Osteocyte (in vitro differentiated cells): Measurements from ENCODE around the gene GCAT. TPM values are rescaled to one million over a fixed set of nuclear protein-coding genes. Genes with fewer than 3 reads are reported as not detected.

ENCODE experiments used
- DNase-seq: peaks from one replicate; pipeline ENCODE4 v3.0.0; 2021; ENCODE audit warnings: mixed read lengths; ENCODE audit not compliant: unreplicated experiment; ENCODE audit errors: extremely low spot score
- H3K27ac Mint-ChIP-seq: one replicate; pipeline ENCODE4 v1.8.0; 2021; ENCODE audit warnings: mild to moderate bottlenecking, mixed read lengths; ENCODE audit not compliant: unreplicated experiment
- H3K27me3 Mint-ChIP-seq: one replicate; pipeline ENCODE4 v1.8.0; 2021; ENCODE audit warnings: mixed read lengths; ENCODE audit not compliant: unreplicated experiment
- H3K36me3 Mint-ChIP-seq: one replicate; pipeline ENCODE4 v1.8.0; 2021; ENCODE audit warnings: mixed read lengths; ENCODE audit not compliant: unreplicated experiment
- H3K4me1 Mint-ChIP-seq: one replicate; pipeline ENCODE4 v1.8.0; 2021; ENCODE audit warnings: mixed read lengths; ENCODE audit not compliant: unreplicated experiment
- H3K4me3 Mint-ChIP-seq: one replicate; pipeline ENCODE4 v1.8.0; 2021; ENCODE audit warnings: mild to moderate bottlenecking, moderate library complexity, mixed read lengths; ENCODE audit not compliant: unreplicated experiment
- H3K9me3 Mint-ChIP-seq: one replicate; pipeline ENCODE4 v1.8.0; 2021; ENCODE audit warnings: mixed read lengths; ENCODE audit not compliant: unreplicated experiment
- total RNA-seq: library from RNA; stranded (reverse); gene quantifications from 2 replicates; pipeline ENCODE4 v1.2.1, GENCODE V29; 2021
- TF ChIP-seq, protein P1 (sequence below): fragments of 200-600 bp; sonication (generic); IDR thresholded peaks from 2 replicates; pipeline ENCODE4 v1.5.0; 2021; ENCODE audit warnings: antibody characterized with exemption, mild to moderate bottlenecking, moderate library complexity

The GCAT gene
- total RNA-seq, 1 donor from 2014 or later = 33.4 TPM

DNA sequence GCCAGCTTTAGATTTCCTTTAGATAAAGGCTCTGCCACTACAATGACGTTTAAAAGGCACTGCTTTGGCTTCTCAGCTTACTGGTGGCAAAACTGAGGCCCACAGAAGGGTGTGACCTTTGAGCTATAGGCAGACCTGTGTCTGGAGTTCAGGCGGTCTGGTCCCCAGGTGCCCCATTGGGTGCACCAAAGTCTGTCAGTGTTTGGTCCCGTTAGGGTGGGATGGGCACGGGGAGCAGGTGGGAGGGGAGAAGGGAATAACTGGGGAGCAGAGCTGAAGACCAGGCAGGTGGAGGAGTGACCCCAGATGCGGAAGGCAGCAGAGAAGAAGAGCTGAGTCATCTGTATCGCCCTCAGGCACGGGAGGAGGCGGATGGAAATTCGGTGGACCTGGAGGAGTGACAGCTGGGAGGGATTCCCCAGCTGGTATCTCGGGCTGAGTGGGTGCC, 45.3 kb upstream of the GCAT start:
- Mint-ChIP-seq H3K4me1 (peaks cover 4% of the 10 kb centered on the region), H3K27ac (no peak overlapping the region), H3K4me3 (no peak overlapping the region), H3K27me3 (no peaks in the 10 kb centered on the region), H3K9me3 (no peaks in the 10 kb centered on the region), H3K36me3 (peaks cover 37% of the 10 kb centered on the region)
- no peak for DNase-seq
- TF ChIP-seq, protein P1, sequence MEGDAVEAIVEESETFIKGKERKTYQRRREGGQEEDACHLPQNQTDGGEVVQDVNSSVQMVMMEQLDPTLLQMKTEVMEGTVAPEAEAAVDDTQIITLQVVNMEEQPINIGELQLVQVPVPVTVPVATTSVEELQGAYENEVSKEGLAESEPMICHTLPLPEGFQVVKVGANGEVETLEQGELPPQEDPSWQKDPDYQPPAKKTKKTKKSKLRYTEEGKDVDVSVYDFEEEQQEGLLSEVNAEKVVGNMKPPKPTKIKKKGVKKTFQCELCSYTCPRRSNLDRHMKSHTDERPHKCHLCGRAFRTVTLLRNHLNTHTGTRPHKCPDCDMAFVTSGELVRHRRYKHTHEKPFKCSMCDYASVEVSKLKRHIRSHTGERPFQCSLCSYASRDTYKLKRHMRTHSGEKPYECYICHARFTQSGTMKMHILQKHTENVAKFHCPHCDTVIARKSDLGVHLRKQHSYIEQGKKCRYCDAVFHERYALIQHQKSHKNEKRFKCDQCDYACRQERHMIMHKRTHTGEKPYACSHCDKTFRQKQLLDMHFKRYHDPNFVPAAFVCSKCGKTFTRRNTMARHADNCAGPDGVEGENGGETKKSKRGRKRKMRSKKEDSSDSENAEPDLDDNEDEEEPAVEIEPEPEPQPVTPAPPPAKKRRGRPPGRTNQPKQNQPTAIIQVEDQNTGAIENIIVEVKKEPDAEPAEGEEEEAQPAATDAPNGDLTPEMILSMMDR = no peak

DNA sequence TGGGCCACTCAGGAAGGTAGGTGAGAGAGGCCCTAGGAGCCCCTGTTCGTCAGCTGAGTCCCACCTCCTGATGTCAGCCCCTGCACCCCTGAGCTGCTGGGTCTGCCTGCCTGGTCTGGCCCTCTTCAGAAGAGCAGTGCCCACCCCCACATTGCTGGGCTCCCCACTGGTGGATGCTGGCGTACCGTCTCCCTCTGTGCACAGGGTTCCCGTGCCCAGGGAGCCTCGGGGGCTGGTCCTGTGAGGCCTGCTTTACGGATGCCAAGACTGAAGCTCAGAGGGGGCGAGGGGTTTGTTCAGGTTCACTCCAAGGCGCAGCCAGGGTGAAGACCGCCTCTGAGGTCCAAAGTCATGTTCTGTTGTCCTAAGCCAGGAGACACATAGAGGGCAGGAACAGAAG, 44.7 kb upstream of the GCAT start:
- peaks cover 4% of the 10 kb centered on the region for H3K4me1 Mint-ChIP-seq
- no peak overlapping the region for H3K4me3 Mint-ChIP-seq
- H3K27ac Mint-ChIP-seq = no peak overlapping the region
- DNase-seq = no peak
- H3K9me3 Mint-ChIP-seq = no peaks in the 10 kb centered on the region
- H3K36me3 Mint-ChIP-seq = peaks cover 37% of the 10 kb centered on the region
- TF ChIP-seq, protein P1 = no peak
- H3K27me3 Mint-ChIP-seq = no peaks in the 10 kb centered on the region

DNA sequence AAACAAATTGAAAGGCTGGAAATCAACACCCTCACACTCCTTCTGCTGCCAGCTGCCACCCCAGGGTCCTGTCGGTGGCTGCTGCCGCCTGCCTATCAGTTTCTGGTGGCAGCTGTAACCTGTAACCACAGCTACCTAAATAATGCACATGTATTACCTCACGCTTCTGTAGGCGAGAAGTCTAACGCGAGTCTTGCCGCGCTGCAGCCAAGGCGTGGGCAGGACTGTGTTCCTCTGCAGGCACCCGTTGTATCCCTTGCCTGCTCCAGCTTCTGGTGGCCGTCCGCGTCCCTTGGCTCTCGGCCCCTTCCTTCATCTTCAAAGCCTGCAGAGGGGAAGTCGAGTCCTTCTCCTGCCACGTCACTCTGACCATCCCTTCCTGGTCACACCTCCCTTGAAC, 44.1 kb upstream of the GCAT start:
- Mint-ChIP-seq H3K27me3 (no peaks in the 10 kb centered on the region), H3K4me1 (peaks cover 3% of the 10 kb centered on the region), H3K36me3 (peaks cover 31% of the 10 kb centered on the region), H3K27ac (no peak overlapping the region), H3K9me3 (no peaks in the 10 kb centered on the region), H3K4me3 (no peak overlapping the region)
- TF ChIP-seq, protein P1 = no peak
- DNase-seq = no peak

DNA sequence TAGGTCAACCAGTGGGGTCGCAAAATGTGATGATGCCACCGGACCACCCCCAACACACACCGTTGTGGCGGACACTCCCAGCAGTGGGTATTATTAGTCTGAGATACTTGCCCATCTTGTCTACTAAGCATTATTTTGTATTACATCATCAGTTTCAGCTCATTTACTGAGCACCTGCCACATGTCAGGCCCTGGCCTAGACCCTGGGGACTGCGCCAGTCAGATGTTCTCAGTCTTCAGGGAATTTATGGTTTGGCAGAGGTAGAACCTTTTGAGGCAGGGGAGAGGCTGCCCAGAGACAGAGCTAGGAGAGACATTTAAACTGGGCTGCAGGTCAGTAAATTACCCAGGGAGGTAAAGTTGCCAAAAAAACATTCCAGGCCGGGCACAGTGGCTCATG, 43.1 kb upstream of the GCAT start:
- Mint-ChIP-seq H3K36me3 (peaks cover 26% of the 10 kb centered on the region), H3K4me1 (peaks cover 3% of the 10 kb centered on the region), H3K9me3 (no peaks in the 10 kb centered on the region), H3K27ac (no peak overlapping the region), H3K27me3 (no peaks in the 10 kb centered on the region), H3K4me3 (no peak overlapping the region)
- TF ChIP-seq, protein P1 = no peak
- DNase-seq = no peak

DNA sequence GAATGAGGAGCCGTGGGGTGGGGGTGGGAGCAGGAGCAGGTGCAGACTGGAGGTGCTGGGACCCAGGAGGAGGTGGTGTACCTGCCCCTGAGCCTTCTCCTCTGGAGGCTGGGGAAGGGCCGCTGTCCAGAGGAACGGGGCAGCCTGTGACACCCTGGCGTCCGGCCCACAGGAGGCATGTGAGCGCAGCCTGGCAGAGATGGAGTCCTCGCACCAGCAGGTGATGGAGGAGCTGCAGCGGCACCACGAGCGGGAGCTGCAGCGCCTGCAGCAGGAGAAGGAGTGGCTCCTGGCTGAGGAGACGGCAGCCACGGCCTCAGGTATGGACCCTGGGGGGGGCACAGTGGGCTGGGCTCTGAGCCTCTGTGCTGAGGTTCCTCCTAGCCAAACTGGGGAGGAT, 42.2 kb upstream of the GCAT start:
- Mint-ChIP-seq H3K27ac (no peak overlapping the region), H3K9me3 (no peaks in the 10 kb centered on the region), H3K4me3 (no peak overlapping the region), H3K27me3 (no peaks in the 10 kb centered on the region), H3K4me1 (peaks cover 3% of the 10 kb centered on the region), H3K36me3 (peaks cover 21% of the 10 kb centered on the region)
- DNase-seq = no peak
- TF ChIP-seq, protein P1 = no peak
